ENCODE results near the gene ZC3H12C. TPM values are rescaled to one million over a fixed set of nuclear protein-coding genes. Genes with fewer than 3 reads are reported as not detected.
"Not testable (repeated sequence)": the region's sequence is repeated elsewhere in the genome, so short reads cannot be mapped to it uniquely, and the experiment has no call there.

ZC3H12C gene
- total RNA-seq, 1 donor from 2014 or later: 13.3 TPM

- DNase-seq (ENCODE audit: low read depth, low spot score): not testable (repeated sequence)
Measured at GRCh38 chr11:110208678-110209312, 115.6 kb downstream of the ZC3H12C start.

GRCh38 chr11:110209313-110209694 is 116.1 kb downstream of the ZC3H12C start:
- DNase-seq (ENCODE audit: low read depth, low spot score): not testable (repeated sequence)

GRCh38 chr11:110217223-110217877 is 124.2 kb downstream of the ZC3H12C start:
- no peak for DNase-seq (ENCODE audit: low read depth, low spot score)

DNA sequence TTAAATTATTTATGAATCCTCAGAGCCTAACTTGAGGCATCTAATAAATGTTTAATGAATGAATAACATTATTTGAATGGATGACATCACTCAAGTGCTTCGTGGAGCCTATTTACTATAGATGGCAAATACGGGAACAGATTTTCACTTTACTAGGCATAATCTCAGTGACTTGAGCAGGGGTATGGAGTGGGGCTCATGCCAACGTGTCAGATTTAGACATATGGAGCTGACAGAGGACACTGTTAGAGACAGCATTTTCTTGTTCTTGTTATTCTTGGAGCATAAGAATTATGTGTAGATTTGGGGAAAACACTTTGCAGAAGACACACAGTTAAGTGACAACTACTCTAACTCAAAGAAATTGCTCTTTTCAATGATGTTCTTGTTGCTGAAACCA is 124.7 kb downstream of the ZC3H12C start:
- DNase-seq (ENCODE audit: low read depth, low spot score): no peak

DNA sequence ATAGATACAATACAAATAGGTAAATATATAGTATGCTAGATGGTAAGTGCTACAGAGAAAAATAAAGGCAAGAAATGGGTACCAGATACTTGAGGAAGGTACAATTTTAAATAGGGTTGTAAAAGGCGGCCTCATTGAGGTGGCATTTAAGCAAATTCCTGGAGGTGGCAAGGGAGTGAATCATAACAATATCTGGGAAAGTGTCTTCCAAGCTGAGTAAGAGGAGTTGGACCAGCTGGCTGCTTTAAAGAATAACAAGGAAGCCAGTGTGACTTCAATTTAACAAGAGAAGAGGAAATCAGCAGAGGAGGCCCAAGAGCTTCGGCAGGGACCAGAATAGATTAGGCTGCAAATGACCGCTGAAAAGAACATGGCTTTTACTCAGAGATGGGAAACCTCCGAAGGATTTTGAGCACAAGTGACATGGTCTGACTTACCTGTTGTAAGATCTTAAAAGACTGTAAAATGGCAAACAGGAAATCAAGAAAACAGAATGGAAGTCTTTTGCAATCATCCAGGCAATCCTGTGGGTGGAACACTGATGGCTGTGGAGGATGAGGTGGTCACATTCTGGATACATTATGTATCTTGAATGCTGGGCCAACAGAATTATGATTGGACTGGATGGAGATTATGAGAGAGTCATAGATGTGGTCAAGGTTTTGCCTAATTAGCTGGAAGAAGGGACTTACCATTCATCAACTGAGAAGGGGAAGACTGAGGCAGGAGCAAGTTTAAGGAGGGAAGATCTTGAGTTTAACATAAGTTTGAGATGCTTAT is 126.0 kb downstream of the ZC3H12C start:
- no peak for DNase-seq (ENCODE audit: low read depth, low spot score)

Other genes with a start within 250 kb of the ZC3H12C start
- 127 and 224 TPM in 2 replicates for gene RDX, start 203.2 kb downstream of the ZC3H12C start, total RNA-seq

Data from pulmonary artery endothelial cell (primary cell).